IPS DF 6.9 (cell line): Measurements from ENCODE around the gene NUP93.
"Not testable (repeated sequence)": the region's sequence is repeated elsewhere in the genome, so short reads cannot be mapped to it uniquely, and the experiment has no call there.

ENCODE experiments used
- DNase-seq: peaks from one replicate; pipeline ENCODE4 v3.0.0-alpha.2; 2013; ENCODE audit warnings: low read depth, low spot score
- H3K27ac ChIP-seq: one replicate; pipeline ENCODE4 v1.5.1; 2013; ENCODE audit warnings: low read length, control low read depth
- H3K27me3 ChIP-seq: 2 replicates; pipeline ENCODE4 v1.6.1; 2013; ENCODE audit warnings: mild to moderate bottlenecking, low read length; ENCODE audit not compliant: control insufficient read depth, insufficient read depth
- H3K36me3 ChIP-seq: 2 replicates; pipeline ENCODE4 v1.6.1; 2013; ENCODE audit warnings: low read length; ENCODE audit not compliant: control insufficient read depth, insufficient read depth
- H3K4me1 ChIP-seq: 2 replicates; pipeline ENCODE4 v1.6.1; 2013; ENCODE audit warnings: low read length; ENCODE audit not compliant: control insufficient read depth, insufficient read depth
- H3K4me3 ChIP-seq: 2 replicates; pipeline ENCODE4 v1.5.1; 2013; ENCODE audit warnings: mild to moderate bottlenecking, low read length
- H3K9me3 ChIP-seq: 2 replicates; pipeline ENCODE4 v1.6.1; 2013; ENCODE audit warnings: low read length, inconsistent platforms; ENCODE audit not compliant: control insufficient read depth, insufficient read depth
- WGBS: extraction: QIAGEN DNeasy Blood & Tissue Kit; methylation state at CpG from one replicate; pipeline ENCODE4 v1.1.7; 2013; ENCODE audit warnings: mixed read lengths, missing lambda C conversion rate; ENCODE audit not compliant: insufficient read length, insufficient coverage; 5-methylcytosine and 5-hydroxymethylcytosine counted together

NUP93 gene

DNA sequence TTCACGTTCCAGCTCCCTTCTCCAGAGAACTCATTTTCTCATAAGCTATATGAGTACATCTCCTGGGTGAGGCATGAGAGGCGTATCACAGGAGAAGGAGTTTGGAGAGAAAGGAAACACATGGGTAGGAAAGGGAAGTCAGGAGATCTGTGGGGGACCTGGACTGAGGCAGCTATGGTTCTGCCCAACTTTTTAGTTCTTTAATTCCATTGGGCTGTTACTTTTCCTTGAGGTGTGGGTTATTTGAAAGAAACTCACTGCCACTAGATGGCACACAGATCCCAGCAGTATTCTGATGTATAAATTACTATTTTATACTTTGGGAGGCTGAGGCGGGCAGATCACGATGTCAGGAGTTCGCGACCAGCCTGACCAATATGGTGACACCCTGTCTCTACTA is 63.6 kb downstream of the NUP93 start:
- H3K9me3 ChIP-seq: no peaks in the 10 kb centered on the region
- no CpG with 5 or more reads among the region's 6 CpGs for WGBS
- DNase-seq: no peak
- H3K4me3 ChIP-seq: no peak overlapping the region
- no peak overlapping the region for H3K27ac ChIP-seq
- no peaks in the 10 kb centered on the region for H3K27me3 ChIP-seq
- H3K4me1 ChIP-seq: no peaks in the 10 kb centered on the region
- no peaks in the 10 kb centered on the region for H3K36me3 ChIP-seq

GRCh38 chr16:56795011-56795410 is 65.1 kb downstream of the NUP93 start:
- no peak overlapping the region for H3K4me3 ChIP-seq

DNA sequence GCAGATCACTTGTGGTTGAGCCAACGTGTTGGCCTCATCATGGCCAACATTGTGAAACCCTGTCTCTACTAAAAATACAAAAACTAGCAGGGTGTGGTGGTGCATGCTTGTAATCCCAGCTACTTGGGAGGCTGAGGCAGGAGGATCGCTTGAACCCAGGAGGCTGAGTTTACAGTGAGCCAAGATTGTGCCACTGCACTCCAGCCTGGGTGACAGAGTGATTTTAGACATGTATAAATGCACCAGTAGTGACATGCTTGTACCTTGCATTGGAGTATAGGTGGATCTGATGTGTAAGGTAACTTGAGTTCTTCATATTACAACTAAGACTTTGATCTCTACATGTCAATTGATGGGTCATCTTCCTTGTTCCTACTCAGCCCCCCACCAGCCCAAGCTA is 67.1 kb downstream of the NUP93 start:
- not testable (repeated sequence) for H3K27me3 ChIP-seq, H3K4me1 ChIP-seq, H3K9me3 ChIP-seq, H3K27ac ChIP-seq, H3K4me3 ChIP-seq, DNase-seq, H3K36me3 ChIP-seq
- no CpG with 5 or more reads among the region's 2 CpGs for WGBS

More at GRCh38 chr16:56795011-56795410, 65.1 kb downstream of the NUP93 start:
- Histone ChIP-seq H3K4me1 (no peaks in the 10 kb centered on the region), H3K27me3 (no peaks in the 10 kb centered on the region), H3K36me3 (no peaks in the 10 kb centered on the region), H3K9me3 (no peaks in the 10 kb centered on the region), H3K27ac (no peak overlapping the region)
- WGBS: no CpG with 5 or more reads among the region's 3 CpGs
- DNase-seq: no peak

DNA sequence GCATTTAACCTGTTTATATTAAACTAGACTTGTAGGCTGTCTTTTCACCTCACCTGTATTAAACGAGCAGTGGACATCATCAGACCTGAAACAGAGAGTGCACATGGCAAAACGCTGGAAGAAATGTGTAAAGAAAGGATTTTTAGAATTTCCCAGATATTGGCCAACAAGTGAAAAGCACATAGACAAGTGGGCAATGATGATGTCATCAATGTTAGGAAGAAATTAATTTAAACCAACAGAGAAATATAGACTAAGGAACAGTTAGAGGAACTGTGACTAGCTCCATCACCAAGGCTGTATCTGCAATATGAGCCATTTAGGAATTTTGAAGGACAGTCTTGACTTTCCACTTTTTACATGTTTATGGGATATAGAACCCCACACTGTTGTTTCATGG is 67.9 kb downstream of the NUP93 start:
- H3K27ac ChIP-seq: no peak overlapping the region
- H3K4me3 ChIP-seq: no peak overlapping the region
- H3K9me3 ChIP-seq: no peaks in the 10 kb centered on the region
- no peak for DNase-seq
- H3K27me3 ChIP-seq: no peaks in the 10 kb centered on the region
- H3K4me1 ChIP-seq: no peaks in the 10 kb centered on the region
- WGBS: no CpG with 5 or more reads among the region's 2 CpGs
- no peaks in the 10 kb centered on the region for H3K36me3 ChIP-seq

GRCh38 chr16:56798955-56799354 is 69.0 kb downstream of the NUP93 start:
- WGBS: no CpG with 5 or more reads among the region's 3 CpGs
- H3K4me1 ChIP-seq: no peaks in the 10 kb centered on the region
- no peak for DNase-seq
- H3K36me3 ChIP-seq: no peaks in the 10 kb centered on the region
- no peaks in the 10 kb centered on the region for H3K27me3 ChIP-seq
- no peaks in the 10 kb centered on the region for H3K9me3 ChIP-seq
- H3K27ac ChIP-seq: no peak overlapping the region
- no peak overlapping the region for H3K4me3 ChIP-seq

DNA sequence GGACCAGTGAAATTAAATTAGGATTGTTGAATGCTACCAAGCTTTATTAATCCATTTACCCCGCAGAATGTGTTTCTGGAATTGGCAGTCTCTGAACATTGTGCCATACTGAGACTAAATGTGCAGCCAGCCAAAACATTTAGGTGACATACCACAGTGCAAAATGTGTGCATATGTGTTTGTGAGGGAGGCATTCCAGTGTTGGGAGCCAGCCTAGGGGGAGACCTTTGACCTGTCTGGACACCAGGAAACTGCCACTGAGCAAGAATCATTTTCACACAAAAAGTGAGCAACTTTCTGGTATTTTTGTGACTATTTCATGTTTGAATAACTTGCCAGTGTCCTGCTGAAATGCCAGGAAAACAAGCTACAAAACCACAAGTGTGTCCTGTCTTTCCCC is 70.4 kb downstream of the NUP93 start:
- no peaks in the 10 kb centered on the region for H3K27me3 ChIP-seq
- no peaks in the 10 kb centered on the region for H3K4me1 ChIP-seq
- no CpG with 5 or more reads among the region's 1 CpG for WGBS
- no peak overlapping the region for H3K4me3 ChIP-seq
- peaks cover 2% of the 10 kb centered on the region; the same call in 1 of the 2 replicates for H3K36me3 ChIP-seq
- H3K27ac ChIP-seq: no peak overlapping the region
- no peak for DNase-seq
- H3K9me3 ChIP-seq: no peaks in the 10 kb centered on the region

GRCh38 chr16:56801762-56802161 is 71.8 kb downstream of the NUP93 start:
- H3K4me3 ChIP-seq: no peak overlapping the region
- no peaks in the 10 kb centered on the region for H3K9me3 ChIP-seq
- peaks cover 3% of the 10 kb centered on the region for H3K36me3 ChIP-seq
- no peak overlapping the region for H3K27ac ChIP-seq
- WGBS: no CpG with 5 or more reads among the region's 3 CpGs
- no peak for DNase-seq
- no peaks in the 10 kb centered on the region for H3K4me1 ChIP-seq
- no peaks in the 10 kb centered on the region for H3K27me3 ChIP-seq

DNA sequence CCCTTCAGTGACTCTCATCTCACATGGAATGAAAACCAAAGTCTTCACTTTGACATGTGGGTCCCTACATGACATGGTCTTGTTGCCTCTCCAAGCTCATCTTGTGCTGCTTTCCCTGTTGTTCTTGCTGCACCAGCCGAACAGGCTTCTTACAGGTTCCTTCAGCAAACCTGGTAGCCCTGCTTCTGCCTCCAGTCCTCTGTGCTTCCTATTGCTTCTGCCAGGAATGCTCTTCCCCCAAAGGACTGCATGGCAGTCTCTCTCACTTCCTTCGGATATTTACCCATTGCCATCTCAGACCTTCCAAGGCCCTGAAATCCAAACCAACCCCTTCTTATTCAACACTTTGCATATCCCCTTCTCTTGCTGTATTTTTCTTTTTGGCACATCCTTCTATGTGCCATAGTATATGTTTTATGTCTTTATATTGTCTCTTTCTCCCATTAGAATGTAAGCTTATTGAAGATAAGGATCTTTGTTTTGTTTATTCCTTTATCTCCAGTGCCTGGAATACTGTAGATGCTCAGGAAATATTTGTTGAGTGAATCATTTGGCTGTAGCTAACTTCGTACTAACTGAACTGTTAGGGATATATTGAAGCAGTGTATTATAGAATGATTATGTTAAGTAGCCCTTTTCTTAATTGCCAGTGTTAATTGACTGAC is 77.2 kb downstream of the NUP93 start:
- Histone ChIP-seq H3K9me3 (no peaks in the 10 kb centered on the region), H3K4me1 (no peaks in the 10 kb centered on the region), H3K27me3 (no peaks in the 10 kb centered on the region), H3K36me3 (peaks cover 6% of the 10 kb centered on the region), H3K4me3 (no peak overlapping the region), H3K27ac (no peak overlapping the region)
- DNase-seq: no peak
- no CpG with 5 or more reads among the region's 3 CpGs for WGBS

- not testable (repeated sequence) for H3K9me3 ChIP-seq, DNase-seq, H3K27me3 ChIP-seq, H3K4me3 ChIP-seq, H3K4me1 ChIP-seq, H3K27ac ChIP-seq, H3K36me3 ChIP-seq
- no CpG with 5 or more reads among the region's 9 CpGs for WGBS
Observed at GRCh38 chr16:56807676-56808067, 77.7 kb downstream of the NUP93 start.

DNA sequence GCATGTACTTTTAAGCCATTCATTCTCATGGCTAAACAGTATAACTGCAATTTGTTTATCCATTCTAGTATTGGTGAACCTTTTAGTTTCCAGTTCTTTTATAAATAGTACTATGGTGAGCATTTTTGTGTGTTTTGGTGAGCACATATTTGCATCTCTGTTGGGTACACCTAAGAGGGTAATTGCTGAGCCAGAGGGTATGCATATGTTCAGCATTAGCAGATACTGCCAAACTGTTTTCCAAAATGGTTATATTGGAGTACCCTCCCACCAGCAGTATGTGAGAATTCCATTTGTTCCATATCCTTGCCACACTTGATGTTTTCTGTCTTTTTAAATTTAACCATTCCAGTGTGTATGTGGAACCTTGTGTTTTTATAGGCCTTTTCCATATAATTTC is 81.0 kb downstream of the NUP93 start:
- H3K27ac ChIP-seq: no peak overlapping the region
- H3K4me3 ChIP-seq: no peak overlapping the region
- peaks cover 5% of the 10 kb centered on the region; the same call in 1 of the 2 replicates for H3K36me3 ChIP-seq
- H3K27me3 ChIP-seq: no peaks in the 10 kb centered on the region
- no peaks in the 10 kb centered on the region for H3K9me3 ChIP-seq
- H3K4me1 ChIP-seq: no peaks in the 10 kb centered on the region
- no peak for DNase-seq

DNA sequence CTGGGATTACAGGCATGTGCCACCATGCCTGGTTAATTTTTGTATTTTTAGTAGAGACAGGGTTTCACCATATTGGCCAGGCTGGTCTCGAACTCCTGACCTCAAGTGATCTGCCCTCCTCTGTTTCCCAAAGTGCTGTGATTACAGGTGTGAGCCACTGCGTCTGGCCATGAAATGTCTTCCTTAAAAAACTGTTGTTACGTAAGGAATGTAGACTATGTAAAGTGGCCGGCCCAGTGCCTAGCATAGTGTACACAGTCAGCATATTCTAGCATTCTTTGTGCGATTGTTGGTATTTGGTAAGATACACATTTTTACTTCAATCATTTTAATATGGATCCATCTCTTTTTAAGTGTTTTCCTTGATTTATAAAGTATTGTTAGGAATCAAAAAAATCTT is 81.7 kb downstream of the NUP93 start:
- not testable (repeated sequence) for H3K9me3 ChIP-seq, H3K4me3 ChIP-seq, H3K4me1 ChIP-seq, DNase-seq, H3K27ac ChIP-seq, H3K27me3 ChIP-seq, H3K36me3 ChIP-seq
- no CpG with 5 or more reads among the region's 5 CpGs for WGBS
